Measurements from ENCODE around the gene PFKFB2.

GRCh38 chr1:207020709-207021107 lies 32.4 kb upstream of the PFKFB2 start:
- TF ChIP-seq CTCF (IDR thresholded peaks at IDR 0.05; ENCODE audit: low read depth, low read length) (no peak), EZH2phosphoT487 (IDR thresholded peaks at IDR 0.05; ENCODE audit: low read depth) (no peak)

Data from OCI-LY3 (cell line).